MCF 10A (cell line): ENCODE data around the gene CBX7. TPM values are rescaled to one million over a fixed set of nuclear protein-coding genes. Genes with fewer than 3 reads are reported as not detected.

Experiments
- BruUV-seq: library from RNA; stranded (reverse); fragments of 400-500 nt; replicated peaks from 2 replicates; lab custom pipeline; 2021; lab: Mats Ljungman, UMichigan
- CTCF ChIA-PET: fragments of 300-600 bp; sonication (Branson Sonifier 250); formaldehyde crosslinking; extraction: SDS; loops from one replicate; lab custom pipeline; 2021; ENCODE audit warnings: antibody characterized with exemption, inconsistent platforms; lab: Yijun Ruan, JAX
- POLR2A ChIA-PET: fragments of 300-600, 350-650 bp; sonication (Branson Sonifier 250); formaldehyde crosslinking; extraction: SDS; loops from one replicate; lab custom pipeline; 2020; ENCODE audit warnings: antibody characterized with exemption, inconsistent platforms; lab: Yijun Ruan, JAX
- DNase-seq: peaks from one replicate; pipeline ENCODE4 v3.0.0-alpha.2; 2018; ENCODE audit not compliant: unreplicated experiment
- H3K27ac Mint-ChIP-seq: one replicate; pipeline ENCODE4 v1.8.0; 2022; ENCODE audit warnings: mild to moderate bottlenecking, low read depth, mixed read lengths; ENCODE audit not compliant: unreplicated experiment
- H3K27me3 Mint-ChIP-seq: one replicate; pipeline ENCODE4 v1.8.0; 2022; ENCODE audit warnings: mixed read lengths; ENCODE audit not compliant: insufficient read depth, unreplicated experiment
- H3K36me3 Mint-ChIP-seq: one replicate; pipeline ENCODE4 v1.8.0; 2022; ENCODE audit warnings: mild to moderate bottlenecking, moderate library complexity, mixed read lengths; ENCODE audit not compliant: insufficient read depth, unreplicated experiment
- H3K4me1 Mint-ChIP-seq: one replicate; pipeline ENCODE4 v1.8.0; 2022; ENCODE audit warnings: mixed read lengths; ENCODE audit not compliant: insufficient read depth, unreplicated experiment
- H3K4me3 Mint-ChIP-seq: one replicate; pipeline ENCODE4 v1.8.0; 2022; ENCODE audit warnings: mild to moderate bottlenecking, moderate library complexity, mixed read lengths; ENCODE audit not compliant: unreplicated experiment
- H3K9me3 Mint-ChIP-seq: one replicate; pipeline ENCODE4 v1.8.0; 2022; ENCODE audit warnings: mixed read lengths; ENCODE audit not compliant: unreplicated experiment
- CTCF ChIP-seq: fragments of 200-600 bp; IDR thresholded peaks from one replicate; pipeline ENCODE4 v1.8.0; 2022; ENCODE audit warnings: antibody characterized with exemption, mild to moderate bottlenecking; ENCODE audit not compliant: unreplicated experiment
- intact Hi-C: fragments of 100-400 bp; cut with micrococcal nuclease; formaldehyde crosslinking; loops from 2 replicates; pipeline ENCODE4 v1.14.1; 2022
- total RNA-seq: library from RNA; stranded (reverse); gene quantifications from 2 replicates; pipeline ENCODE4 v1.2.3, GENCODE V29; 2022

The CBX7 gene
- total RNA-seq, 1 experiment from 2014 or later, result 5.3 TPM

DNA sequence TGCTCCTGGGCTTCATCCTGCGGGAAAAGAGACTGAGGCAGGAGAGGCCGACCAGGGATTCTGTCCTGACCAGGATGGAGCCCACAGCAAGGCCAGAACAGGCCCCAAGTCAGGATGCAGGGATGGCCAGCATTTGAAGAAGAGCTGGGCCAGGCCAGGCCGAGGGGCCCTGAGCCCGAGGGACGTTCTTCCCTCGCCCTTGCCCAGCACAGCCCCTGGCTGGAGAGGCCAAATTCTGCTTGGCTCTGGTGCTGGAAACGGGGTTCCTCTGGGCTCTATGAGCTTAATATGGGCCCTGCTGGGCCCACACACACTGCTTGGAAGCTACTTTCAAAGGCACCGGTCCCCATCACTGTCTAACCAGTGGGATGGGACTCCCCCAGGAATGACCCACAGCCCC, 67.8 kb downstream of the CBX7 start:
- ChIA-PET POLR2A (no interaction called here), CTCF (interaction anchor here (0.9 kb wide), 1 partner anchor 13 kb away, joined by 3 read pairs; no protein-coding TSS in a partner anchor)
- H3K4me3 Mint-ChIP-seq, result no peak overlapping the region
- H3K27ac Mint-ChIP-seq, result no peak overlapping the region
- intact Hi-C loops, result no loop called here
- H3K36me3 Mint-ChIP-seq, result no peaks in the 10 kb centered on the region
- peaks cover under 1% of the 10 kb centered on the region for H3K4me1 Mint-ChIP-seq
- H3K27me3 Mint-ChIP-seq, result no peaks in the 10 kb centered on the region
- no peak for DNase-seq
- TF ChIP-seq CTCF, result no peak
- no peaks in the 10 kb centered on the region for H3K9me3 Mint-ChIP-seq
- no TSS peak for BruUV-seq

DNA sequence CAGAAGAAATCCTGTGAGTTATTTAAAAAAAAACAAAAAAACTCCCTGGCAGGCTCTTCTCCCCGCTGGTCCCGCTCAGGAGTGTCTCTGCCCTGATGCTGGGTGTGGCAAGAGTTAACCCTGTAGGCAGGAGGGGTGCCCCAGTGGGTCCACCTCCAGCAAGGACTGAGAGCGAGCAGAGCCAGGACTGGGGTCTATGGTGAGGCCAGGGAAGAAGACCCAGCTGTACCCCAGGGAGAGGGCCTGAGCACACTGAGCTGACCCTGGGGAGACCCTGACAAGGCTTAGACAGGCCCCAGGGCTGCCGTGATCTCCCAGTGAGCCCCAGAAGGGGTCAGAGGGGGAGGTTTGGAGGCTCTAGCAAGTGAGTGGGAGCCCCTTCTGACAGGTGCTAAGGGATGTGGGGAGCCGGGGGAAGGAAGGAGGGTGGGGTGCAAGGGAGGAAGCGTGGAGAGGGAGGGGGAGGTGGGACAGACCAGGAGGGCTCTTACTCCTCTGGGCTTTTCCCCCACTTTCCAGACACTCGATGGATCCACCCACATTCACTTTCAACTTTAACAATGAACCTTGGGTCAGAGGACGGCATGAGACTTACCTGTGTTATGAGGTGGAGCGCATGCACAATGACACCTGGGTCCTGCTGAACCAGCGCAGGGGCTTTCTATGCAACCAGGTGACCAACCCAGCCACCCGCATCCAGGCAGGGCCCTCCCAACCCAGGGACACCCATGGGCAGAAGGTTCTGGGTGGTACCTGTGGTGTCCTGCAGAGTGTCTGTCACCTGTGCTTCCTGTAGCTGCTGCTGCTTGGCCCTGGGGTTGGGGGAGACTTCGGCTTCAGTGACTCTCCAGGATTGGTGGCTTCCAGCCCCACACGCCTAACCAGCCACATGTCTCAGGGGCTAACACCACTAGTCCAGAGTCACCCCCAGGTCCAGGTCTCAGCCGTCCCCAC, 69.0 kb downstream of the CBX7 start:
- intact Hi-C loops, result no loop called here
- no peaks in the 10 kb centered on the region for H3K27me3 Mint-ChIP-seq
- DNase-seq, result no peak
- no peaks in the 10 kb centered on the region for H3K4me1 Mint-ChIP-seq
- H3K9me3 Mint-ChIP-seq, result no peaks in the 10 kb centered on the region
- CTCF ChIA-PET, result interaction anchor here (0.9 kb wide), 1 partner anchor 12 kb away, joined by 3 read pairs; no protein-coding TSS in a partner anchor
- TF ChIP-seq CTCF, result no peak
- POLR2A ChIA-PET, result no interaction called here
- BruUV-seq, result no TSS peak
- H3K4me3 Mint-ChIP-seq, result no peak overlapping the region
- H3K27ac Mint-ChIP-seq, result no peak overlapping the region
- H3K36me3 Mint-ChIP-seq, result no peaks in the 10 kb centered on the region

GRCh38 chr22:39081598-39081997, 70.9 kb downstream of the CBX7 start:
- intact Hi-C loops, result no loop called here
- no TSS peak for BruUV-seq
- no peaks in the 10 kb centered on the region for H3K27me3 Mint-ChIP-seq
- no peak overlapping the region for H3K4me3 Mint-ChIP-seq
- ChIA-PET CTCF (interaction anchor here (0.6 kb wide), 1 partner anchor 116 kb away, joined by 3 read pairs; no protein-coding TSS in a partner anchor), POLR2A (no interaction called here)
- TF ChIP-seq CTCF, result no peak
- no peaks in the 10 kb centered on the region for H3K36me3 Mint-ChIP-seq
- no peaks in the 10 kb centered on the region for H3K4me1 Mint-ChIP-seq
- H3K27ac Mint-ChIP-seq, result no peak overlapping the region
- no peaks in the 10 kb centered on the region for H3K9me3 Mint-ChIP-seq
- no peak for DNase-seq

DNA sequence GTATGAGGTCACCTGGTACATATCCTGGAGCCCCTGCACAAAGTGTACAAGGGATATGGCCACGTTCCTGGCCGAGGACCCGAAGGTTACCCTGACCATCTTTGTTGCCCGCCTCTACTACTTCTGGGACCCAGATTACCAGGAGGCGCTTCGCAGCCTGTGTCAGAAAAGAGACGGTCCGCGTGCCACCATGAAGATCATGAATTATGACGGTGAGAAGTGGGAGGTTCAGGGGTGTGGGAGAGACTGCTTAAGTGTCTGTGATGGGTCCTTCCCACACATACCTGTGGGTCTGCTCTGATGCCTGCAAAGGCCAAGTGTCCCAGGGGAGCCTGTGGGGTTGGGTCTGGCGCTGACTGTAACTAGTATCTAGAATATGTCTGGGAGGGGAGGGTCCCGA, 71.5 kb downstream of the CBX7 start:
- Mint-ChIP-seq H3K27ac (no peak overlapping the region), H3K27me3 (no peaks in the 10 kb centered on the region), H3K4me1 (no peaks in the 10 kb centered on the region), H3K36me3 (no peaks in the 10 kb centered on the region), H3K4me3 (no peak overlapping the region), H3K9me3 (no peaks in the 10 kb centered on the region)
- intact Hi-C loops, result no loop called here
- no TSS peak for BruUV-seq
- ChIA-PET CTCF (no interaction called here), POLR2A (no interaction called here)
- TF ChIP-seq CTCF, result no peak
- DNase-seq, result no peak

Other genes starting within 250 kb of the CBX7 start
- not detected in 2 replicates for gene APOBEC3A, start 195.1 kb downstream of the CBX7 start, total RNA-seq
- gene APOBEC3B, start 170.3 kb downstream of the CBX7 start, total RNA-seq, result 1.0 and 1.1 TPM in 2 replicates
- 24.8 and 30.1 TPM in 2 replicates for gene APOBEC3C, start 138.4 kb downstream of the CBX7 start, total RNA-seq
- 0.14 and 0.83 TPM in 2 replicates for gene APOBEC3D, start 131.6 kb downstream of the CBX7 start, total RNA-seq
- gene APOBEC3F, start 111.8 kb downstream of the CBX7 start, total RNA-seq, result 1.3 and 1.4 TPM in 2 replicates
- 0.49 and 0.54 TPM in 2 replicates for gene APOBEC3G, start 75.4 kb downstream of the CBX7 start, total RNA-seq
- 0.86 and 1.2 TPM in 2 replicates for gene APOBEC3H, start 55.4 kb downstream of the CBX7 start, total RNA-seq
- gene PDGFB, start 92.3 kb upstream of the CBX7 start, total RNA-seq, result 0.29 and 0.37 TPM in 2 replicates
- 3,475 and 3,632 TPM in 2 replicates for gene RPL3, start 166.9 kb upstream of the CBX7 start, total RNA-seq
- 0.25 and 0.35 TPM in 2 replicates for gene SYNGR1, start 197.3 kb upstream of the CBX7 start, total RNA-seq
- 17.7 and 20.0 TPM in 2 replicates for gene TAB1, start 247.1 kb upstream of the CBX7 start, total RNA-seq